Epithelial cell of esophagus (primary cell): Measurements from ENCODE around the gene ADISSP.
A peak's percentile ranks its signal among the peaks of the same experiment; 100 is the strongest.

Experiments
- DNase-seq: peaks from one replicate; pipeline ENCODE4 v3.0.0; 2010; ENCODE audit warnings: low read depth
- H3K4me3 ChIP-seq: 2 replicates; pipeline ENCODE4 v1.5.1; 2011; ENCODE audit warnings: mild to moderate bottlenecking, low read length, control low read depth
- TF ChIP-seq, protein P1 (sequence below): IDR thresholded peaks from 2 replicates; pipeline ENCODE4 v1.5.1; 2011; ENCODE audit warnings: low read depth, mild to moderate bottlenecking, low read length, control low read depth, inconsistent platforms; ENCODE audit not compliant: insufficient read depth; ENCODE audit errors: missing control alignments

Gene ADISSP

GRCh38 chr20:3766422-3767109 lies 987 bp downstream of the ADISSP start:
- no peak for DNase-seq
- H3K4me3 ChIP-seq: peak overlapping the region; percentile 65

GRCh38 chr20:3765171-3765882 lies 2.2 kb downstream of the ADISSP start:
- DNase-seq: no peak
- H3K4me3 ChIP-seq: no peak overlapping the region
- TF ChIP-seq, protein P1, sequence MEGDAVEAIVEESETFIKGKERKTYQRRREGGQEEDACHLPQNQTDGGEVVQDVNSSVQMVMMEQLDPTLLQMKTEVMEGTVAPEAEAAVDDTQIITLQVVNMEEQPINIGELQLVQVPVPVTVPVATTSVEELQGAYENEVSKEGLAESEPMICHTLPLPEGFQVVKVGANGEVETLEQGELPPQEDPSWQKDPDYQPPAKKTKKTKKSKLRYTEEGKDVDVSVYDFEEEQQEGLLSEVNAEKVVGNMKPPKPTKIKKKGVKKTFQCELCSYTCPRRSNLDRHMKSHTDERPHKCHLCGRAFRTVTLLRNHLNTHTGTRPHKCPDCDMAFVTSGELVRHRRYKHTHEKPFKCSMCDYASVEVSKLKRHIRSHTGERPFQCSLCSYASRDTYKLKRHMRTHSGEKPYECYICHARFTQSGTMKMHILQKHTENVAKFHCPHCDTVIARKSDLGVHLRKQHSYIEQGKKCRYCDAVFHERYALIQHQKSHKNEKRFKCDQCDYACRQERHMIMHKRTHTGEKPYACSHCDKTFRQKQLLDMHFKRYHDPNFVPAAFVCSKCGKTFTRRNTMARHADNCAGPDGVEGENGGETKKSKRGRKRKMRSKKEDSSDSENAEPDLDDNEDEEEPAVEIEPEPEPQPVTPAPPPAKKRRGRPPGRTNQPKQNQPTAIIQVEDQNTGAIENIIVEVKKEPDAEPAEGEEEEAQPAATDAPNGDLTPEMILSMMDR: no peak

More at GRCh38 chr20:3766422-3767109, 987 bp downstream of the ADISSP start:
- TF ChIP-seq, protein P1: no peak

DNA sequence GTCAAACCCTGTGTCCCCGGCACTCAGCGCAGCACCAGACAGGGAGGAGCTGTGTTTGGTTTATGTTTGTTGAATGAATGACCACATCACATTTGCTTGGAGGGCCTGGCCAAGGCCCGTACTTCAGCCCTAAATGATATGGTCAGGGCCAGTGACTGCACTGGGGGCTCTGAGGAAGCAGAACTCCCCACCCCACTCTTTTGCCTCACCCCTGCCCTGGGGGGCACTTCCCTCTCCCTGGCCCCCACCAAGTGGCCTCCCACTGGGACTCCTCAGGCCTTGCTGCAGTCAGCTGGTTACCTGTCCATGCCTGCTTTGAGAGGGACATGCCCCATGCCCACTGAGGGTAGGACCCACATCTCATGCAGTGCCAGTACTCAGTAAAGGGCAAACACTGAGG lies 2.9 kb downstream of the ADISSP start:
- H3K4me3 ChIP-seq: no peak overlapping the region
- TF ChIP-seq, protein P1: no peak
- no peak for DNase-seq

- TF ChIP-seq, protein P1: no peak
- no peak for DNase-seq
- no peak overlapping the region for H3K4me3 ChIP-seq
These were observed 3.6 kb downstream of the ADISSP start for GRCh38 chr20:3763671-3764601.

- no peak for DNase-seq
- H3K4me3 ChIP-seq: no peak overlapping the region
- TF ChIP-seq, protein P1: no peak
These were observed 6.8 kb downstream of the ADISSP start for GRCh38 chr20:3760655-3761348.

DNA sequence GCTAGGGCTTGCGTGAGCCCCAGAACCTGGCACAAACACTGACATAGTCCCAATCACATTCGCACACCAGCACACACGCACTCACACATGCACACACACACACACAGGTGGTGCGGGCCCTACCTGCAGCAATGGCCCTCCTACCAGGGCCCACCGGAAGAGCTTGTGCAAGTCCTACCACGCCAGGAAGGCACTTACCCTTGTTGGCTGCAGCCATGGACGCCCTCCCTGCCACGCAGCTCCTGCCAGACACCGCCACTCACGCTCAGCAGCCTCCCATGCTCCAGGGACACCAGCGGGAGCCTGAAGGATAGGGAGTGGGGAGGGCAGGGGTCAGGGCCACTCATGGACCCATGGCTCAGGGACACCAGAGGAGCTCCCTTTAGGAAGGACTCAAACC lies 7.7 kb downstream of the ADISSP start:
- H3K4me3 ChIP-seq: no peak overlapping the region
- no peak for DNase-seq
- TF ChIP-seq, protein P1: no peak
